Endothelial cell of umbilical vein (primary cell): Measurements from ENCODE around the gene WDR18. TPM values are rescaled to one million over a fixed set of nuclear protein-coding genes. Genes with fewer than 3 reads are reported as not detected.

Source experiments
- BruUV-seq: library from RNA; stranded (reverse); fragments of 400-500 nt; replicated peaks from 2 replicates; lab custom pipeline; 2021; lab: Mats Ljungman, UMichigan
- CTCF ChIA-PET: fragments of 300-600, 350-600 bp; sonication (Branson Sonifier 250); formaldehyde crosslinking; loops from one replicate; lab custom pipeline; 2021; ENCODE audit warnings: antibody characterized with exemption, inconsistent platforms; lab: Charles Lee
- POLR2A ChIA-PET: fragments of 300-600, 350-600 bp; sonication (Branson Sonifier 250); formaldehyde crosslinking; loops from one replicate; lab custom pipeline; 2021; ENCODE audit warnings: antibody characterized with exemption, inconsistent platforms; lab: Charles Lee
- DNase-seq: peaks from one replicate; pipeline ENCODE4 v3.0.0-alpha.2; 2011; ENCODE audit warnings: low read depth, low spot score
- FAIRE-seq: peaks from 2 replicates; lab custom pipeline; 2011; peaks lifted over from hg19 to GRCh38; lab: Jason Lieb, UNC
- H2AFZ ChIP-seq: 2 replicates; pipeline ENCODE4 v1.6.0; 2012; ENCODE audit warnings: low read depth, low read length, control low read depth, inconsistent platforms
- H3K27ac ChIP-seq: 2 replicates; pipeline ENCODE4 v1.5.1; 2011; ENCODE audit warnings: low read depth, mild to moderate bottlenecking, control low read depth, low read length, moderate library complexity; ENCODE audit not compliant: insufficient read depth
- H3K27me3 ChIP-seq, 2 experiments: 2 replicates each; pipeline versions ENCODE4 v1.6.0 to v1.6.1; 2011; ENCODE audit warnings: low read length in 2 of 2, mixed read lengths in 1 of 2; ENCODE audit not compliant: control insufficient read depth in 2 of 2, insufficient read depth in 2 of 2
- H3K36me3 ChIP-seq, 2 experiments: 2 replicates in 1 of 2; 3 replicates in 1 of 2; pipeline ENCODE4 v1.5.1; 2011; ENCODE audit warnings: low read length in 2 of 2, mild to moderate bottlenecking in 1 of 2, moderate library complexity in 1 of 2; ENCODE audit not compliant: control insufficient read depth in 2 of 2, insufficient read depth in 2 of 2; ENCODE audit errors: extremely low read depth in 1 of 2
- H3K4me1 ChIP-seq: 3 replicates; pipeline ENCODE4 v1.5.1; 2011; ENCODE audit warnings: mild to moderate bottlenecking, low read length; ENCODE audit not compliant: control insufficient read depth, insufficient read depth; ENCODE audit errors: extremely low read depth
- H3K4me2 ChIP-seq: 2 replicates; pipeline ENCODE4 v1.6.1; 2011; ENCODE audit warnings: low read length, control low read depth, mixed read lengths; ENCODE audit not compliant: insufficient read depth
- H3K4me3 ChIP-seq, 3 experiments: fragments of 200-600 bp in 1 of 3; sonication (generic), shearing (Covaris generic) in 1 of 3; replicated peaks in 1 of 3; 2 replicates each; pipeline ENCODE4 v1.5.1; 2011 to 2016; ENCODE audit warnings: control low read depth in 3 of 3, low read length in 3 of 3, mild to moderate bottlenecking in 2 of 3, inconsistent platforms in 1 of 3, low read depth in 1 of 3, moderate library complexity in 1 of 3; ENCODE audit not compliant: insufficient read depth in 1 of 3
- H3K79me2 ChIP-seq: 2 replicates; pipeline ENCODE4 v1.6.0; 2012; ENCODE audit warnings: low read length, inconsistent platforms; ENCODE audit not compliant: control insufficient read depth, insufficient read depth
- H3K9ac ChIP-seq: replicated peaks from 2 replicates; pipeline ENCODE3; 2011; ENCODE audit warnings: low read length, control low read depth; ENCODE audit not compliant: insufficient read depth; ENCODE audit errors: extremely low read depth
- H3K9me1 ChIP-seq: replicated peaks from 3 replicates; pipeline ENCODE4 v1.6.0; 2011; ENCODE audit warnings: mild to moderate bottlenecking, low read length; ENCODE audit not compliant: control insufficient read depth, insufficient read depth; ENCODE audit errors: extremely low read depth
- H3K9me3 ChIP-seq: replicated peaks from 2 replicates; pipeline ENCODE4 v1.5.1; 2012; ENCODE audit warnings: low read length, inconsistent platforms; ENCODE audit not compliant: control insufficient read depth, insufficient read depth
- H4K20me1 ChIP-seq: replicated peaks from 2 replicates; pipeline ENCODE3; 2011; ENCODE audit warnings: mild to moderate bottlenecking, low read length; ENCODE audit not compliant: control insufficient read depth, insufficient read depth; ENCODE audit errors: extremely low read depth
- FOS ChIP-seq: IDR thresholded peaks from 2 replicates; pipeline ENCODE4 v1.6.1; 2011; ENCODE audit warnings: mild to moderate bottlenecking, low read length, moderate library complexity, borderline replicate concordance; ENCODE audit not compliant: insufficient read depth
- GATA2 ChIP-seq: IDR thresholded peaks from 2 replicates; pipeline ENCODE4 v1.7.0; 2011; ENCODE audit warnings: low read depth, mild to moderate bottlenecking, moderate library complexity, mixed read lengths, low read length; ENCODE audit not compliant: insufficient read length, insufficient read depth
- JUN ChIP-seq: IDR thresholded peaks from 2 replicates; pipeline ENCODE4 v1.6.1; 2011; ENCODE audit warnings: borderline replicate concordance, low read depth; ENCODE audit not compliant: insufficient read length, insufficient read depth
- MYC ChIP-seq: IDR thresholded peaks from one replicate; pipeline ENCODE4 v1.6.1; 2011; ENCODE audit warnings: mild to moderate bottlenecking, low read depth, low read length
- POLR2A ChIP-seq: IDR thresholded peaks from 2 replicates; pipeline ENCODE4 v1.6.1; 2012; ENCODE audit warnings: low read depth, mild to moderate bottlenecking, control low read depth, low read length
- POLR2AphosphoS5 ChIP-seq: IDR thresholded peaks from 2 replicates; pipeline ENCODE4 v1.6.1; 2012; ENCODE audit warnings: low read depth, mild to moderate bottlenecking, control low read depth, low read length, moderate library complexity; ENCODE audit not compliant: insufficient read depth
- dilution Hi-C: fragments of 300-500 bp; cut with MboI; formaldehyde crosslinking; loops from one replicate; pipeline ENCODE4 v1.15.0; 2019; ENCODE audit warnings: low sequenced_read_pairs; ENCODE audit not compliant: extremely low pct_ligation_motif_present
- intact Hi-C: fragments of 100-400 bp; cut with micrococcal nuclease; formaldehyde crosslinking; loops from one replicate; pipeline ENCODE4 v1.10.0; 2022
- polyA plus RNA-seq, 4 experiments: library from polyadenylated mRNA; depleted of rRNA in 3 of 4; stranded (reverse) in 3 of 4; unstranded in 1 of 4; fragments of >200 nt; gene quantifications; 2 replicates each; pipeline versions ENCODE4 v1.2.1 to v1.2.3, GENCODE V29; 2011 to 2012; ENCODE audit warnings: missing spikeins in 1 of 4
- total RNA-seq: library from RNA; stranded (reverse); gene quantifications from 2 replicates; pipeline ENCODE4 v1.2.3, GENCODE V29; 2021
- TF ChIP-seq, protein P1 (sequence below), 2 donors: IDR thresholded peaks; 1 replicate in 1 of 2; 2 replicates in 1 of 2; pipeline ENCODE4 v1.5.1; 2011; ENCODE audit warnings: low read length in 2 of 2, mild to moderate bottlenecking in 2 of 2, moderate library complexity in 2 of 2, control low read depth in 1 of 2, inconsistent platforms in 1 of 2, low read depth in 1 of 2; ENCODE audit not compliant: insufficient read depth in 1 of 2; ENCODE audit errors: extremely low read depth in 1 of 2

The WDR18 gene
- total and polyA plus RNA-seq, 2 donors (not counting 3 experiments of a cell fraction or from before 2014, with no cell fraction given), result 54.8 to 102 TPM

DNA sequence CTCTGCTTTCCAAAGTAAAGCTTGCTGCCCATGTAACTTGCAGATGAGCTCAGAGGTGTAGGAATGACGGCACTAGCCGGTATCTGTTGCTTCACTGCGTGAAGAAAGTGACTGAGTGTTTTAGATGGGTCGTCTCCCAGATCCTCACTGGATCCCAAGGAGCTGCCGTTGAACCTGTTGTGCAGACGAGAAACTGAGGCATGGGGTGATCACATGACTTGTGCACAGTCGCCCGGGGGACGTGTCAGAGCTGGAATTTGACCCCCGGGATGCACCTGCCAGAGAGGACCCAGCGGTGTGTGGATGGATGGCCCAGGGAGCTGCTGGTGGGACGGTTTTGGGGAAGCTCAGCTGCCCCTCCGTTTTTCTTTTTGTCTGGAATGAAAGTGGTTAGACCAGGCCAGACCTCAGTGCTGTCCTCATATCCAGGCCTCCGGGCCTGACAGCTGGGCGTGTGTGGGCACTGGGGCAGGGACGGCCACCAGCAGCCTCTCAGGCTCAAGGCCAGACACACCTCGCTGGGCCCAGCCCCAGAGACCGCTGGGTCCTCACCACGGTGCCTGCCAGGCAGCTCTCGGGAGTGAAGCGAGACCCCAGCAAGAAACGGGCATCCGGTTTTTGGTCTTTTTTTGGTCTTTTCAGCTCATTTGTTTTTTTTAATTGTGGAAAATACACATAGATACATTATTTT, 45.8 kb upstream of the WDR18 start:
- CTCF ChIA-PET, result interaction anchor here (1.1 kb wide), 1 partner anchor 14 kb away, joined by 3 read pairs; no protein-coding TSS in a partner anchor

More for the DNA sequence above, 45.8 kb upstream of the WDR18 start:
- dilution Hi-C loops (no loop called here), intact Hi-C loops (loop anchor here (10.0 kb wide), 1 partner anchor 166 kb away; the partner anchor contains the start of gene GPX4)
- FAIRE-seq, result no peak
- Histone ChIP-seq H3K27ac (no peak overlapping the region), H3K36me3 (no peaks in the 10 kb centered on the region), H4K20me1 (no peaks in the 10 kb centered on the region), H3K79me2 (peaks cover 2% of the 10 kb centered on the region), H3K4me3 (no peak overlapping the region), H3K9ac (no peak overlapping the region), H3K4me1 (peaks cover 30% of the 10 kb centered on the region), H2AFZ (no peak overlapping the region), H3K9me1 (no peaks in the 10 kb centered on the region), H3K27me3 (no peaks in the 10 kb centered on the region), H3K9me3 (no peaks in the 10 kb centered on the region), H3K4me2 (no peak overlapping the region)
- POLR2A ChIA-PET, result no interaction called here
- BruUV-seq, result no TSS peak
- DNase-seq, result no peak
- TF ChIP-seq POLR2AphosphoS5, result no peak
- TF ChIP-seq MYC, result no peak
- no peak for TF ChIP-seq JUN
- TF ChIP-seq FOS, result no peak
- TF ChIP-seq, protein P1, sequence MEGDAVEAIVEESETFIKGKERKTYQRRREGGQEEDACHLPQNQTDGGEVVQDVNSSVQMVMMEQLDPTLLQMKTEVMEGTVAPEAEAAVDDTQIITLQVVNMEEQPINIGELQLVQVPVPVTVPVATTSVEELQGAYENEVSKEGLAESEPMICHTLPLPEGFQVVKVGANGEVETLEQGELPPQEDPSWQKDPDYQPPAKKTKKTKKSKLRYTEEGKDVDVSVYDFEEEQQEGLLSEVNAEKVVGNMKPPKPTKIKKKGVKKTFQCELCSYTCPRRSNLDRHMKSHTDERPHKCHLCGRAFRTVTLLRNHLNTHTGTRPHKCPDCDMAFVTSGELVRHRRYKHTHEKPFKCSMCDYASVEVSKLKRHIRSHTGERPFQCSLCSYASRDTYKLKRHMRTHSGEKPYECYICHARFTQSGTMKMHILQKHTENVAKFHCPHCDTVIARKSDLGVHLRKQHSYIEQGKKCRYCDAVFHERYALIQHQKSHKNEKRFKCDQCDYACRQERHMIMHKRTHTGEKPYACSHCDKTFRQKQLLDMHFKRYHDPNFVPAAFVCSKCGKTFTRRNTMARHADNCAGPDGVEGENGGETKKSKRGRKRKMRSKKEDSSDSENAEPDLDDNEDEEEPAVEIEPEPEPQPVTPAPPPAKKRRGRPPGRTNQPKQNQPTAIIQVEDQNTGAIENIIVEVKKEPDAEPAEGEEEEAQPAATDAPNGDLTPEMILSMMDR (IDR thresholded peaks at IDR 0.05; ENCODE audit: extremely low read depth in 1 of 2, insufficient read depth in 1 of 2, low read depth in 1 of 2, low read length in 2 of 2), result no peak
- TF ChIP-seq POLR2A, result no peak
- no peak for TF ChIP-seq GATA2
